Progenitor cell of endocrine pancreas (in vitro differentiated cells): ENCODE results near the gene XAGE1B. TPM values are rescaled to one million over a fixed set of nuclear protein-coding genes. Genes with fewer than 3 reads are reported as not detected.
"Not testable (repeated sequence)": the region's sequence is repeated elsewhere in the genome, so short reads cannot be mapped to it uniquely, and the experiment has no call there.

Experiments
- DNase-seq: peaks from one replicate; pipeline ENCODE4 v3.0.0; 2021; ENCODE audit warnings: low spot score; ENCODE audit not compliant: unreplicated experiment
- H3K27ac Mint-ChIP-seq: 2 replicates; pipeline ENCODE4 v1.8.0; 2021; ENCODE audit warnings: mild to moderate bottlenecking, moderate library complexity, mixed read lengths
- H3K27me3 Mint-ChIP-seq: 2 replicates; pipeline ENCODE4 v1.8.0; 2021; ENCODE audit warnings: mixed read lengths
- H3K36me3 Mint-ChIP-seq: 2 replicates; pipeline ENCODE4 v1.8.0; 2022; ENCODE audit warnings: mixed read lengths; ENCODE audit not compliant: insufficient read depth
- H3K4me1 Mint-ChIP-seq: 2 replicates; pipeline ENCODE4 v1.8.0; 2021; ENCODE audit warnings: low read depth, mixed read lengths
- H3K4me3 Mint-ChIP-seq: 2 replicates; pipeline ENCODE4 v1.8.0; 2021; ENCODE audit warnings: low read depth, mild to moderate bottlenecking, moderate library complexity, mixed read lengths
- H3K9me3 Mint-ChIP-seq: 2 replicates; pipeline ENCODE4 v1.8.0; 2021; ENCODE audit warnings: low read depth, mixed read lengths
- total RNA-seq: library from RNA; stranded (reverse); gene quantifications from 2 replicates; pipeline ENCODE4 v1.2.1, GENCODE V29; 2021
- TF ChIP-seq, protein P1 (sequence below): fragments of 200-600 bp; sonication (generic); IDR thresholded peaks from one replicate; pipeline ENCODE4 v1.5.0; 2021; ENCODE audit warnings: antibody characterized with exemption, mild to moderate bottlenecking; ENCODE audit not compliant: unreplicated experiment

Gene XAGE1B
- total RNA-seq, 1 donor from 2014 or later: not detected

DNA sequence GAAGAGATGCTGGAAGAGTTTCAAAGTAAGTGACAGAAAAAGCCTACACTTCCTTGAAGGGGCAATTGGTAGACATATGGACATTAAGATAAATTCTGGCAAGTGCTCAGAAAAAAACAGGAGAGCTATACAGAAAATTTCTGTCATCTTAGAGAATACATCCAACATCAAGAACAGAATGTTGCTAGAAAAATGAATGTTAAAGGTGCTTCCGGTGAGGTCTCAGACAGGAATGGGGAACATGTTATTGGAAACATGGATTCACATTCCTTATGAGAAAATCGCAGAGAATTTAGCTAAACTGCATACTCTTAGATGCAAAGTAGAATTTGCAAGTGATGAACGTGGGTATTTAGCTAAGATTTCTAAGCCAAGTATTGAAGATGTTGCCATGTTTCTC, 9.5 kb downstream of the XAGE1B start:
- H3K27me3 Mint-ChIP-seq: no peaks in the 10 kb centered on the region
- TF ChIP-seq, protein P1, sequence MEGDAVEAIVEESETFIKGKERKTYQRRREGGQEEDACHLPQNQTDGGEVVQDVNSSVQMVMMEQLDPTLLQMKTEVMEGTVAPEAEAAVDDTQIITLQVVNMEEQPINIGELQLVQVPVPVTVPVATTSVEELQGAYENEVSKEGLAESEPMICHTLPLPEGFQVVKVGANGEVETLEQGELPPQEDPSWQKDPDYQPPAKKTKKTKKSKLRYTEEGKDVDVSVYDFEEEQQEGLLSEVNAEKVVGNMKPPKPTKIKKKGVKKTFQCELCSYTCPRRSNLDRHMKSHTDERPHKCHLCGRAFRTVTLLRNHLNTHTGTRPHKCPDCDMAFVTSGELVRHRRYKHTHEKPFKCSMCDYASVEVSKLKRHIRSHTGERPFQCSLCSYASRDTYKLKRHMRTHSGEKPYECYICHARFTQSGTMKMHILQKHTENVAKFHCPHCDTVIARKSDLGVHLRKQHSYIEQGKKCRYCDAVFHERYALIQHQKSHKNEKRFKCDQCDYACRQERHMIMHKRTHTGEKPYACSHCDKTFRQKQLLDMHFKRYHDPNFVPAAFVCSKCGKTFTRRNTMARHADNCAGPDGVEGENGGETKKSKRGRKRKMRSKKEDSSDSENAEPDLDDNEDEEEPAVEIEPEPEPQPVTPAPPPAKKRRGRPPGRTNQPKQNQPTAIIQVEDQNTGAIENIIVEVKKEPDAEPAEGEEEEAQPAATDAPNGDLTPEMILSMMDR: no peak
- H3K27ac Mint-ChIP-seq: no peak overlapping the region
- peaks cover 2% of the 10 kb centered on the region for H3K4me1 Mint-ChIP-seq
- H3K4me3 Mint-ChIP-seq: no peak overlapping the region
- no peak for DNase-seq
- peaks cover 11% of the 10 kb centered on the region for H3K9me3 Mint-ChIP-seq
- no peaks in the 10 kb centered on the region for H3K36me3 Mint-ChIP-seq

DNA sequence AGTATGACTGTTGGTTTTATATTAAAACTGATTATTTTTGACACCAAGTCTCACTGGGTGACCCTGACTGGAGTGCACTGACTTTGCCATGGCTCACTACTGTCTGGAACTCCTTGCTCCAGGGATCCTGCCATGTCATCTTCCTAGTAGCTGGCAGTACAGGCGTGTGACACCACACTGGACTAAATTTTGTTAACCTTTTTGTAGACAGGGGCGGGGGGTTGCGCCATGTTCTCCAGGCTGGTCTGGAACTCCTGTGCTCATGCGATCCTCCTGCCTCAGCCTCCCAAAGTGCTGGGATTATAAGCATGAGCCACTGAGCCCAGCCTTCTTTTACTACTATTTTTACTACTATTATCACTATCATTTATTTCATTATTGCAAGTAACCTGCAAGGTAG, 12.3 kb downstream of the XAGE1B start:
- peaks cover 2% of the 10 kb centered on the region for H3K4me1 Mint-ChIP-seq

DNA sequence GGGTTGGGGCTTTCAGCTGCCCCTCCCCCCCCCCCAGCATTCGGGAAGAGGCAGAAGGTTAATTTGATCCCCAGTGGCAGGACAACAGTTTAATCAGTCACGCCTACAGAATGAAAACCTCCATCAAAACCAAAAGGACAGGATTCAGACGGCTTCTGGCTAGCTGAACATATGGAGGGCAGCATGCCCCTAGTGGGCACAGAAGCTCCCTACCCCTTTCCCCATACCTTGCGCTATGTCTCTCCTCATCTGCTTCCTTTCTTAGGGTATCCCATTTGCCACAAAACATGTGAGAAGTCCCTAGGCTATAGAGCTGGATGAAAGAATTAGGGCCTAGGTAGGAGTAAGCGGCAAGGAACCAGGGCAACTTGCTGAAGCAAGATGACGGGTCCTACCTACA, 15.5 kb downstream of the XAGE1B start:
- H3K4me1 Mint-ChIP-seq, H3K27ac Mint-ChIP-seq, H3K36me3 Mint-ChIP-seq, DNase-seq, H3K27me3 Mint-ChIP-seq, H3K4me3 Mint-ChIP-seq: not testable (repeated sequence)
- H3K9me3 Mint-ChIP-seq: peaks cover 13% of the 10 kb centered on the region

More for the DNA sequence above, 12.3 kb downstream of the XAGE1B start:
- Mint-ChIP-seq H3K36me3 (no peaks in the 10 kb centered on the region), H3K4me3 (no peak overlapping the region), H3K27ac (no peak overlapping the region), H3K27me3 (no peaks in the 10 kb centered on the region), H3K9me3 (peaks cover 13% of the 10 kb centered on the region)
- DNase-seq: no peak
- TF ChIP-seq, protein P1: no peak

DNA sequence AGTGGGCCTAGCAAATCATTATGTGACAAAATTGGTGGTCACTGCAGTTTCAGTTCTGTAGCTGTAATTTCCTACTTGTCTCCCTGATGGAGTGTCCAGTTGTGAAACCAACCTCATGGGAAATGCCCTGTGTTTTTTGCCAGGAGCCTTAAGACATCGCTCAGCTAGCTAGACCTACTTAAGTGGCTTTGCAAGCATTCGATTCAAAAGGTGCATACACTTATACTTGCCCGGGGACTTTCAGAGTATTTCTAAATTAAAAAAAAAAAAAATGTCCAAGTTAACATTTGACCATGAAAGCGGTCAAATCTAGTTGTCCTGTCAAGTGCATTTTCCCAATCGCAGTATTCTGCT, 20.5 kb downstream of the XAGE1B start:
- not testable (repeated sequence) for H3K27me3 Mint-ChIP-seq, H3K9me3 Mint-ChIP-seq, H3K4me3 Mint-ChIP-seq, DNase-seq, H3K4me1 Mint-ChIP-seq, H3K36me3 Mint-ChIP-seq, H3K27ac Mint-ChIP-seq

DNA sequence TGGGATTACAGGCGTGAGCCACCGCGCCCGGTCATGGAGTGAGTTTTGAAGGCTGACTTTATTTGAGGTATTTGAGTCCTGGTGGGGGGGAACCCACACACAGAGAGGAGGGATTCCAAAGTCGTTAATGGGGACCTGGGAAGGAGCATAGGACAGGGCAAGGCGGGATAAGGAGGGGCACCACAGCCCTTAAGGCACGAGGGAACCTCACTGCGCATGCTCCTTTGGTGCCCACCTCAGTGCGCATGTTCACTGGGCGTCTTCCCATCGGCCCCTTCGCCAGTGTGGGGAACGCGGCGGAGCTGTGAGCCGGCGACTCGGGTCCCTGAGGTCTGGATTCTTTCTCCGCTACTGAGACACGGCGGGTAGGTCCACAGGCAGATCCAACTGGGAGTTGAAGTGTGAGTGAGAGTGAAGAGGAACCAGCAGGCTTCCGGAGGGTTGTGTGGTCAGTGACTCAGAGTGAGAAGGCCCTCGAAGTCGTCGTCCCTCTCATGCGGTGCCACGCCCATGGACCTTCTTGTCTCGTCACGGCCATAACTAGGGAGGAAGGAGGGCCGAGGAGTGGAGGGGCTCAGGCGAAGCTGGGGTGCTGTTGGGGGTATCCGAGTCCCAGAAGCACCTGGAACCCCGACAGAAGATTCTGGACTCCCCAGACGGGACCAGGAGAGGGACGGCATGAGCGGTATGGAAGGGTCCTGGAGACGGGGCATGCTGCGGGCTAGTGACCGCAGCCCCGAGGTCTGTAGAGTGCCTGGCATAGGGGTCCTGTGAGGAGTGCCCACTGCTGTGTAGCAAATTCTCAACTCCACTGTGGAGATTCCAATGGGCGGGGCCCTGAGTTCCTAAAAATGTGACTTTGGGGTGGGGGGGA, 21.1 kb downstream of the XAGE1B start, which contains the start of gene XAGE1A:
TSS of gene XAGE1A (plus strand) at position 264 of the 874 bp plus-strand sequence. CDS start 1,554 bp downstream, outside the sequence.
- H3K9me3 Mint-ChIP-seq, H3K36me3 Mint-ChIP-seq, H3K27me3 Mint-ChIP-seq, H3K4me3 Mint-ChIP-seq, H3K27ac Mint-ChIP-seq, H3K4me1 Mint-ChIP-seq, DNase-seq: not testable (repeated sequence)

DNA sequence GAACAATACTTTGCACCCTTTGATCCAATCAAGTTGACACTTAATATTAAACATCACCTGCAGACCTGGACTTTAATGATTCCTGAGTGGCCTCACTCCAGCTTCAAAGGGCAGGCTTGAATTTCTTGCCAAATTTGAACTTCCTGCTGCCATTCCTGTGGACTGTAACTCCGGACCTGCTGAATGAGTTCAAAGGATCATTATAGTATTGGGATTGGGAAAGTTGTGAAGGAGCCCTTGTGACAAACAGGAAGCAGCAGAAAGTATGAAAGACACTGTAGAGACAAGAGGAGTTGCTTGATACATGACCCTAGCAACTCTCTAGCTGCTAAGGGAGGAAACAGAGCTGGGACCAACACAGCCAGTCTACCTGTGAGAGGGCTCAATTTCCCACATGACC, 45.6 kb downstream of the XAGE1B start:
- not testable (repeated sequence) for H3K36me3 Mint-ChIP-seq, H3K4me3 Mint-ChIP-seq, H3K9me3 Mint-ChIP-seq, H3K27me3 Mint-ChIP-seq, DNase-seq, H3K27ac Mint-ChIP-seq, H3K4me1 Mint-ChIP-seq

Other genes starting within 250 kb of the XAGE1B start
- gene XAGE2, start 148.0 kb downstream of the XAGE1B start, total RNA-seq: not detected in 2 replicates
- gene XAGE1A, start 21.3 kb downstream of the XAGE1B start, total RNA-seq: not detected in 2 replicates
- not detected in 2 replicates for gene SSX7, start 137.8 kb upstream of the XAGE1B start, total RNA-seq
- gene SSX2, start 190.1 kb upstream of the XAGE1B start, total RNA-seq: not detected in 2 replicates
- gene SSX2B, start 234.2 kb upstream of the XAGE1B start, total RNA-seq: not detected in 2 replicates